NCI-H82 treated with DMSO at 0.1 percent for 48 hours (cell line): ENCODE data around the gene TMEM106C.

Experiments used
- DNase-seq: peaks from one replicate; lab custom pipeline; 2025; ENCODE audit not compliant: unreplicated experiment; lab: John Stamatoyannopoulos, UW

The TMEM106C gene, protein sequence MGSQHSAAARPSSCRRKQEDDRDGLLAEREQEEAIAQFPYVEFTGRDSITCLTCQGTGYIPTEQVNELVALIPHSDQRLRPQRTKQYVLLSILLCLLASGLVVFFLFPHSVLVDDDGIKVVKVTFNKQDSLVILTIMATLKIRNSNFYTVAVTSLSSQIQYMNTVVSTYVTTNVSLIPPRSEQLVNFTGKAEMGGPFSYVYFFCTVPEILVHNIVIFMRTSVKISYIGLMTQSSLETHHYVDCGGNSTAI

DNA sequence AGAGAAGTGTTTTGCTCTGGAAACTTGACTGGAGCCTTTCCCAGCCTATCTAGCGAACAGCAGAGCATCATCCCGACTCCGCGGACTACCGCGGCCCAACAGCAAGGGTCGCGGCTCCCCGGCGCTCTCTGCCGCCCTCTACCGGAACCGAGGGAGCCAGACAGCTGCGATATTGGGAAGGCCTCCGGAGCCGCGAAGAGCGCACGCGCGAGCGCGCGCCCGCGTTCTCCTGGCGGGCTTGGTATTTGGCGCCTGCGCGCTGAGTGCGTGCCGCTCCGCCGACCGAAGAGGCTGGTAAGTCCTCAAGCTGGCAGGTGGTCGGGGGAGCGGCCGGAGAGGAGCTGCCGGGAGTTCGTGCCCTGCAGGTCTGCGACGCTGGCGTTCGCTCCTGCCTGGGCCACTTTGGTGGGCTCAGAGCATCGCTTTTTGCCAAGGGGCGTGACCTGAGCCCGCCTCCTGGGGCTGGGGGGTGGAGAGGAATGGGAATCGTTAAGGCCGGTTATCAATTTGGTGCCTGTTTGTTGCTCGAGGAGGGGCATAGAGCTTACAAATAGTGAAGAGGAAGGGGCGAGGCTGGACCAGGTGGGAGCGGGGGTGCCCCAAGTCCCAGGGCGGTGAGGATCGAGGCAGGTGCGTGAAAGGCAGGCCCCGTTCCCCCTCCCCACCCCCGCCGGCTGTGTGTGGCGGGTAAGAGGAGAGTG, at the start of gene TMEM106C:
TSS of gene TMEM106C (plus strand) at position 257 of the 701 bp plus-strand sequence. CDS start 641 bp downstream, outside the sequence.
- peak; percentile 89 for DNase-seq

DNA sequence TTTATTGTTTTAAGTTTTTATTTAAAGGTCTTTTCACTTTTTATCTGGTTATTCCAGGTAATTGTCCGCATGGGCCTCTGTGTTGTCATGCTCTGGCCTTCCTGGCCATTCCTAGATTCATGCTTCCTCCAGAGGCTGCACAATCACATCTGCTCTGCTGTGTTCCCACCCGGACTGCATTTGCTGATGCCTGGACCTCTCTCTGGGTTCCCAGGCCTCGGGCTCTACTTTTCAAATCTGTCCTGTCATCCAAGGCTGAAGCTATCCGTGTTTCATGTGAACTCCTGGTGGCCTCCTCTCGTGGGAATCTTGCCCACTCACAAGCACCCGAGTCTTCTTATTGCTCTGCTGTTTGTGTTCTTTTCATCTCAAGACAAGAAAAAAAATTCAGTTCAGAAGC, 42.5 kb upstream of the TMEM106C start:
- DNase-seq: no peak

DNA sequence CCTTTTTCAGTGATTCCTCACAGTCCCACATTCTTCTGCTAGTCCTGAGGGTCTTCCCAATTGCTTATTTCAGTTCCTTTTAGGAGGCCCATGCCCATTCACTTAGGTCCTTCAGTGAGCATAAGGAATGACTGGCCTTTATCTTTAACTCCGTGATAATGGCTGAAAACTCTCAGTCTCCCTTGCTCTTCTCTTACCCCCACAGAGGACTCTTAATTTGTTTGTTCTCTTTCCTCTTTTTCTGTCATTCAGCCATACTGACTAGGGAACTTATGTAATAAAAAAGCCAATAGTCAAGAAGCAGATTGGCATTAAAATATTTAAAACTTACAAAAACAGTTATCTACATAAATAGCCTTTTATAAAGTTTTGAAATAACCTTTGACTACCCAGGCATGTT, 41.5 kb upstream of the TMEM106C start:
- DNase-seq: no peak

DNA sequence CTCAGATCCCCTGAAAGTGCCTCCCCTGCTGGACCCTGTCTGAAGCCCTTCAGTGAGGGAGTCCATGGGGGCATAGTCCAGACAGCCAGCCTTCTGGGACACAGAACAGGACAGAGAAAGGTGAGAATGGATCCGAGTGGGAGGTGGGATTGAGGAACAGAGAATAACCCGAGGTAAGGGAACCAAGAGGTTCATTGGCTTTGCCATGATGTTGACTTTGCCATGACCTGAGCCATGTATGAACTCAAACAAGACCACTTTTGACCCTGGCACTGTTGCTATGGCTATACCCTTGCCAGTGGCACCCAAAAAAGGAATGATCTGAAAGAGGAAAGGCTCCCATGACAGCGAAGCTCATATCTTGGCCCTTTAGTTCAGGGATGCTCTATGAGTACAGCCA, 36.0 kb upstream of the TMEM106C start:
- DNase-seq: no peak

DNA sequence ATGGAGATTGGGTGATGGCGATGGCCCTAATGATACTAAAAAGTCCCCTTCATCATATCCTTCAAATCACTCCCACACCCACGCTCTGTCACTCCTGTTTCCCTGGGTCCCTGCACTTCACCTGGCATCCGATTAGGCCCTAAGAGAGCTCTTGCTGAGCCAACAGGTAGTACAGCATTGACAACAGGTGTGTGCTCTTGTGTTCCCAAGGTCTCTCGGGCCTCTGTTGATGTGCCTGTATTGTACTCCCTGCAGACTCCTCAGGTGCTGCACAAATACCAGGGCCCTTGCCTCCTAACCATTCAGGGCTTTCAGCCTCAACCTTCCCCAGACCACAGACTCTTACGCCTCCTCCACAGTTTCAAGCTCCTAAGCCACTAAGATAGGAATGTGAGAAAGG, 32.8 kb upstream of the TMEM106C start:
- DNase-seq: no peak

DNA sequence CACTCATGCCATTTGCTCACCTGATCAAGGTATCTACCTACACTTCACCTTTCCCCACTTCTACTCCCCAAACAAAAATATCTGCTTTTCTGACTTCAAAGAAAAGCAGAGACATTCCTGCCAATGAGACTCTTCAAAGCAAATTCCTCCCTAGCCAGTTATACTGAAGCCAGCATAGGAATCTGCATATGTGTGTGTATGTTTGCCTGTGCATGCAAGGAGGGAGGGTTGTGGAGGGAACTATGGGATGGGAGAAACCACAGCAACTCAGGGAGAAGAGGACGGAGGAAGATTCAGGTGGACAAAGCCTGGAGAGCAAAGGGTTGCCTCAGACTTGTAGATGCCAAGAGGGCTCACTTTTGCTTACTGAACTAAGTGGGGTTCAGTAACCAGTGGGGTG, 32.2 kb upstream of the TMEM106C start:
- no peak for DNase-seq

DNA sequence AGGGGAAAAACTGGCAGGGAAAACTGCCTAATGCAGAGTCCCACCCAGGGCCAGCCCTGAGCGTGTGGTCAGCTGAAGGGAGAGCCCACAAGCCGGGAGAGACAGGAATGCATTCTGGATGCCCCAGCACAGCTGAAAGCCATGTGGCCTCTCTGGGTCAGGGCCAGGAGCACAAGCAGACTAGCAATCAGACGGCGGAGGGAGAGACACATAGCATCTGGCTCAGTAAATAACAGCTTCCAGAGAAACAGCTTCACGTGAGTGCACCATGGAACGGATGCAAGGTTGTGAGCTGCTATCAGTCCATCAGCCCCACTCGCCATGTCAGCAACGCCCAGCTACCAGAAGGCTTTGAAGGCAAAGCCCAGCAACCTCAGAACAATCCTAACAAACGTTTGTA, 28.2 kb upstream of the TMEM106C start:
- DNase-seq: no peak

DNA sequence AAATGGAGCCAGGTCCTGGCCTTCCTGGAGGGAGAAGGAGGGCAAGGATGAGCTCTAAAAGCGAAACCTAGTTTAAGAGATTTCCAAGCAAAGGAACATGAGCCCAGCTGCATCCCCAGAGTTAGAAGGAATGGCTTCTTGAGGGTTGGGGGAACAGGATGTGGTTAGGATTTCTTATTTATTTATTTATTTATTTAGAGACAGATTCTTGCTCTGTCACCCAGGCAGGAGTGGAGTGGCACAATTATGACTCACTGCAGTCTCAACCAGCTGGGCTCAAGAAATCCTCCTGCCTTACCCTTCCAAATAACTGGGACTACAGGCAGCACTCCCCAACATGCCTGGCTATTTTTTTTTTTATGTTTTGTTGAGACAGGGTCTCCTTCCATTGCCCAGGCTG, 25.3 kb upstream of the TMEM106C start:
- DNase-seq: no peak

DNA sequence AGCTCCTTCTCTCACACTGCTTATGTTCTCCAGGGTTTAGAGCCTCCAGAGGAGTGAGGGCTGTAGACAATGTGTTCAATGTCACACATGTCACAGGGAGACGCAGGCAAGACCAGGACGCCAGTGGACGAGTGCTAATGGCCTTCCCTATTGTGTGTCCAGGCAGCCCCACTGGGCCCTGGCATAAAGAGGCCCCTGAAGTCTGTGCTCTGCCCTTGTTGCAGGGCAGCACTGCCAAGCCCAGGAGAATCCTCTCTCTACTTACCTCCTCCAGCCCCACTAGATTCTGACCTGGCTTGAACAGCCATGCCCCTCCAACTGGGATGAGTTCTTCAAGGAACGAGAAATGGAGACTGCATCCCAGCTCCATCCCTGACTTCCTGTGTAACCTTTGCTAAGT, 24.8 kb upstream of the TMEM106C start:
- no peak for DNase-seq

DNA sequence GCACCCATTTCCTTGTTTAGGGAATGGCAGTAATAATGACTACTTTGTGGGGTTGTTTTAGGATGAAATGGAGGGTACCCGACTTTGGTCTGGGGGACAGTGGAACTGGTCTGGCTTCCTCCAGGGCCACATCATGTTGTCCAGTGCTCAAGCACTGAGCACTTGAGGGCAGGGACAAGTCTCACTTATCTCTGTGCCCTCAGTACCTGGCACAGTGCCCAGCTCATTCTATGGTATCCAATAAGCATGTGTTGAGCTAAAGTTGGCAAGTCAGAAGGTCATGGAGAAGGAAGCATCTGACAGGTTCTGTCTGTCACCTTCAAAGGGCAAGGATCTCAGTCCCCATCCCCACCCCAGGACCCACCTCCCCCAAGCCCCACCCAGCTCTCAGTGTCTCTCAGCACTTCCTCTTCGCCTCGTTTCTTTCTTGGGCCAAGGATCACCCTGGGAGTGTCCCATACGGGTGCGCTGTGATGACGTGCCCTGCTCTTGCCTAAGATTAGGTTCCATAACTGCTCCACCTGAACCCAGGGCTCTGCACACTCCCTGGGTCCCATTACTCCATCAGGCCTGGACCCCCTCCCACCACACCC, 24.3 kb upstream of the TMEM106C start:
- DNase-seq: no peak

DNA sequence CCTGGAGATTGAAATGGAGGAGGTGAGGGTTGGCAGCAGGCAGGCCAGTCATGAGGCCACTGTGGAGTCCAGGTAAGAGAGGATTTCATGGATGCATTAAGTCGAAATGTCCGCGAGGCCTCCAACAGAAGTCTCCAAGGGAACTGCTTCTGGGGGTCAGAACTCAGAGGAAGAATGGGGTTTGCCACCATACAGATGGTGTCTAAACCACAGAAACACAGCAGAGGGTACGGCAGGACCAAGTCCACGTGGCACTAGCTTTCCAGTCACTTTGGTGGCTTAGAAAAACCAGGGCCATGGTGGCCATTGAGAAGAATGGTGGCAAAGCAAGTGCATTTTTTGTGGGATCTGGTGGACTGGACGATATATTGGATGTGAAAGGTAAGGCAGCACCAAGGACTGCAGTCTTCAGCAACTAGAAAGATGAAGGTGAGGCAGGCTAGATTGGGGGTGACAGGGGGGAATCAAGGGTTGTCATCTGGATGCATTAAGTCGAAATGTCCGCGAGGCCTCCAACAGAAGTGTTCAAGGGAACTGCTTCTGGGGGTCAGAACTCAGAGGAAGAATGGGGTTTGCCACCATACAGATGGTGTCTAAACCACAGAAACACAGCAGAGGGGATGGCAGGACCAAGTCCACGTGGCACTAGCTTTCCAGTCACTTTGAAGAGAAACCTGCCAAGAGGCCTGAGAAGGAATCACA, 22.5 kb upstream of the TMEM106C start:
- DNase-seq: no peak

DNA sequence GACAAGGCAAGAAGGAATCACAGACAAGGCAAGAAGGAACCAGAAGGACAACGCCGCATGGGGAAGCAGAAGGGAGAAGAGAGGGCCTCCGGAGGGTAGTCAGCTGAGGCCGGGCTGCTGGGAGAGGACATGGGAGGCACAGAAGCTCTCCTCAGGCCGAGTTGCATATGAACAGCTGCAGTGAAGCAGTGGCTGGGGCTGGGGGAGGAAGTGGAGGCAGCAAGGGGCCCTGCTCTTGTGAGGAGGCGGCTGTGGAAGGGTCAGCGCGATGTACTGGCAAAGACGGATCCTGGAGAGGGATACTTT, 22.0 kb upstream of the TMEM106C start:
- DNase-seq: no peak

DNA sequence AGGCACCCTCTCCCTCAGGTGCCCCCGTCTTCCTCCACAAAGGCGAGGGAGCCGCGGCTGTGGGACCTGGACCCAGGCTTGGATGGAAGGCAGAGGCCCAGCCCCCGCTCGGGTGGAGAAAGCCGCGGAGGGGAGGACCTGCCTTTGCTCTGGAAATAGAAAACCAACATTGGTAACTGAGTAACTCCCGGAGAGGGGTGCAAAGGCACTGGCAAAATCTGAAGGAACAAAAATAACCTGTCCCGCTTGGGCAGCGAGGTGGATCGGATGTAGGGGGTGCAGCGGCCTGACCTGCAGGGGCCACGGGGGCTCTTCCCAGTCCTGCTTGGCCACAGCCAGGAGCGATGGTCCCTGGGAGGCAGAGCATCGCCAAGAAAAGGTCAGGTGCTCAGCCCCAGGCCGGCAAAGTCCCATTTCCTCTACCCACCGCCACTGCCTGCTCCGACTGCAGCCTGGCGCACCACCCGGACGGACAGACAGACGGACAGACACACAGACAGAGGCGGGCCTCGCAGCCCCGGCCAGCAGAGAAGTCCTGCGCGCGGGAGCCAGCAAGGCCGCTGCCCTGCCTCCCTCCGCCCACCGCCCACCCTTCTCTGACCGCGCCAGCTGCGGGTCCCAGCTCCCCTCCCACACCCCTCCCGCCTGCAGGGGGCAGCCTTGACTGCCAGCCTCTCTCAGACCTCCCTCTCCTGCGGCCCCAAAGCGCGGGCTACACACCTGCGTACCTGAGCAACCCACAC, 21.4 kb upstream of the TMEM106C start:
- no peak for DNase-seq

DNA sequence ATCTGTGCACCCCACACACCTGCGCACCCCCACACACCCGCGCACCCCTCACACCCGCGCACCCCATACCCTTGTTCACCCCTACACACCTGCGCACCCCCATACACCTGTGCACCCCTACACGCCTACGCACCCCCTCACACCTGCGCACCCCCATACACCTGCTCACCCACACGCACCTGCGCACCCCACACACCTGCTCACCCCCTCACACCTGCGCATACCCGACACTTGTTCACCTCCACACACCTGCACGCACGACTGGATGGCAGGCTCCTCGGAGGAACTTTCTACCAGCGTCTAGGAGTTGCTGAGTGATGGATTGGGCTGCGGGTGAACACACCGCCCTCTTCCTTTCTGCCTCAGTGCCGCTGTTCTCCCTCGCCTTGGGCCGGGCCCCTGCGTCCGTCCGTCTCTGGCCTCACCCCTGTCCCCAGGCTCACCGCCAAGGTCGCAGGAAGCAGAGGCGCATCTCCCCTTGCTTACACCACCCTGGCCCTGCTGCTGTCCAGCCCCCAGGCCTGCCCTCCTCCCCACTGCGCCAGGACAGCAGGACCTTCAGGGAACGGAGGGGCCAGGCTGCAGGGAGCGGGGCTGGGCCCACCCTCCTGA, 20.7 kb upstream of the TMEM106C start:
- DNase-seq: no peak

DNA sequence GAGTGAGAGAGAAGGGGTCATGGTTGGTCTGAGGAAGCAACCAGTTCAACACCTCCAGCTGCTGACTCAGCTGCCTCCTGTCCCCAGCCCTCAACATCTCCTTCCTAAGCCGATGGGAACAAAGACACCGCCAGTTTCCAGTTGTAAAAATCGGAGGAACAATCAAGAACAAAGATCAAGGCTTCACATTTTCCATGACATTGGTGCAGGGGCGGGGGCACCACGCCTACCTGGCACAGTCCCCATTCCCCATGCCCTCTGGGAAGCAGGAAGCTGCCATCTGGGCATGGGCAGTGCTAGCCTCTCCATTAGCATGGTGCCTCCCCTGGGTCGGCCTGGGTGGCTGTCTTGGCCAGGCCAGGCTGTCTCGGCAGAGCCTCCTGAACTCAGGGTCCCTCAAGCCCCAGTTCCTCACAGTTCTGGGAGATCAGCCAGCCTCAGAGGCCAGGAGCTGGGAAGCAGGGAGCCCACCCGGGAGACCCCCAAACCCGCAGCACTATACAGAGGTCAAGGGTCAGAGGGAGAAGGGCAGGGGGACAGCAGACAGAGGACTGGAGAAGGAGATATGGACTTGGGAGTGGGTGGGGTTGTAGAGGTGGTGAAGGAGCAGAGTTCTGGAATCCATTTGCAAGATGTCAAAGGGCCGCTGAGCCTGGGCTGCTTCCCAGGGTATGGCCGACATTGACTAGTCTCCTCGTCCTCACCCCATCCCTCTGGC, 19.6 kb upstream of the TMEM106C start:
- DNase-seq: no peak

DNA sequence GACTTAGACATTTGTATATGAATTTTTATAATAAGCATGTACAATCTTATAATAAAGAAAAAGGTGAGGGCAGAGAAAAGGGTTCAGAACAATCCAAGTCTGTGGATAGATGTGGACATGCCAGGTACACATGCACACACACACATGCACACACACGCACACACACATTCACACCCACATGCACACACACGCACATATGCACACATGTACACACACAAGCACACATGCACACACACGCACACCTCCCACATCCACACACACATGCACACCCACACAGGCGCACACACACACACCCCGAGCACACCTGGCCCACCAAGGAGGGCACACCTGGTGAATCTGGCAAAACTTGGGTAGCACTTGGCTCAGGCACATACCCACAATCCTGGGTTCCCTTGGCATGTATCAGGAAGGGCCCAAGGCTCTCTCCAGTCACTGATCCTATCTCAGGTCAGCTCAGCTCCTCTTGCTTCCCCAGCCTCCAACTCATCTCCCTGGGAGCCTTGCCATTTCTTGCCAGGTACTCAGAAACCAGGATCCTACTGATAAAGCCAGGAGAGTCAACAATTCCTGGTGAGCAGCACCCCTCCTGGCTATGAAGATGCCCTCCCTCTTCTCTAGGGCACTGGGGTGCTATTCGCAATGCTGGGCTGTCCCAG, 18.6 kb upstream of the TMEM106C start:
- DNase-seq: no peak

DNA sequence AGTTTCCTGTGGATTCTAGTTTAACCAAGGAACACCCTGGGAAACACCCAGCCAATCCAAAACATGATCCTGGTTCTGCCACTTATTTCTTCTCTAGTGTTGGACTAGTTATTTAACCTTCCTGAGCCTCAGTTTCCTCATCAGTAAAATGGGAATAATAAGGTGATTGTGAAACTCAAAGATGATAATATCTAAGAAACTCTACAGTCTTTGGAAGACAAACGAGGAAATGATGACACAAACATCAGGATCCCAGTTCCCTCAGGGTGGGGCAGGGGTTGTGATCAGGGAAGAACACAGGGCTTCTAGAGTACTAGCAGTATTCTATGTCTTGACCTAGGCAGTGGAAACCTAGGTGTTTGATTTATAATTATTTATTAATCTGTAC, 18.1 kb upstream of the TMEM106C start:
- DNase-seq: no peak

DNA sequence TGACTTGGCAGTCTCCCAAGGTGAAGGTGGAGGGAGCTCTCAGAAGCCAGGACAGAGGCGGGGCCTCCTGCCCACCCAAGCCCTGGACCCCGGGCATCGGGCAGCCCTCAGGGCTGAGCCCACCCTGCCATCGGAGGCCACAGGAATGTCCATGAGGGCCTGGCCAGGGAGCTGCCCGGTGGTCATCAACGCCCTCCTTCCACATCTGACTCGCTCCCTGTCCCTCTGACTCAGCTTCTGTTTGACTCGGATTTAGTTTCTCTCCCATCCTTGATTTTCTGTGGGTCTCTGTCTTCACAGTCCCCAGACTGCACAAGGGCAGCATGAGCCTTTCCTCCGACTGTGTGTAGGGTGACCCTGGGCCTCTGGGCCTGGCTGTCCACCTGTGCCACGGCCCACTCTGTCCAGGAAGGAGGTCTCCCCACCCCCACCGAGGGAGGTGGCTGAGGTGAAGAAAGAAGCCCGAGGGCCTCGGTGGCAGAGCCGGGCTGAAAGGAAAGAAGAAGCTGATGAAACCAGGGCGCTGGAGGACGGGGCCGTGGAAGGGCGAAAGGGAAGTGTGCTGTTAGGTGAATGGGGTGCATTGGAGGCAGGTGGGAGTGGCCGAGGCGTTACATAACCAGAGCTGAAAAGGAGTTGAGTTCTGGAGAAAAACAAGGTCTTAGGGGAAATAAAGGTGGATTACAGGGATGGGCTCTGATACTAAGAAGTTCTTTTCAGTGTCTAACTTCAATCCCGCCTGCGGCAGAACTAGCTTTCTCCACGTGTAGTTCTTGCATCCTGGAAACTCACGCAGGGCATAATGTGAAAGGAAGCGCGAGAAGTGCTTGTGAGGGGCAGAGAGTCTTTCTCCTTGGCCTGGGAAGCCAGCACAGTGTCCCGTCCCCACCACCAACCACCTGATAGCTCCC, 16.7 kb upstream of the TMEM106C start:
- DNase-seq: no peak

DNA sequence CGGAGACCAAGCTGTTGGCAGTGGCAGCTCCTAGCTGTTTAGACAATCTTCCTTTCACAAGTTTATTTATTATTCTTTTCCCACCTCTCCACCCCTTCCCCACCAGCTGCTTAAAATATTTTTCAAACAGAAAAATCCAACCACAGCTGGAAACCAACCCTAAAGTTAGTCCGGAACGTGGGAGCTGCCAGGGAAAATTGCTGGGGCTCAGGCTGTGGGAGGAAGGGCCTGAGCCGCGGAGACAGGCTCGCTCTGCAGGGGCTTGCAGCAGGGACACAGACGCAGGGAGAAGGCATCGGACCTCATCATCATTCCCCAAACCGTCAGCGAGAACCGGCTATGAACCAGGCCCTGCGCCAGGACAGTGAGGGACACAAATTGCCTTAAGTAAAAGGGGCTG, 16.1 kb upstream of the TMEM106C start:
- DNase-seq: no peak
